Endodermal cell (in vitro differentiated cells): ENCODE data around the gene KRTAP10-8. TPM values are rescaled to one million over a fixed set of nuclear protein-coding genes. Genes with fewer than 3 reads are reported as not detected.

Source experiments
- DNase-seq: peaks from one replicate; pipeline ENCODE4 v3.0.0-alpha.2; 2017
- H3K27ac ChIP-seq: 2 replicates; pipeline ENCODE4 v1.5.1; 2013; ENCODE audit warnings: mild to moderate bottlenecking, low read depth, low read length, moderate library complexity
- H3K27me3 ChIP-seq: 2 replicates; pipeline ENCODE4 v1.6.1; 2013; ENCODE audit warnings: mild to moderate bottlenecking, low read length, moderate library complexity; ENCODE audit not compliant: insufficient read depth, control insufficient read depth, poor library complexity, severe bottlenecking
- H3K36me3 ChIP-seq: 2 replicates; pipeline ENCODE4 v1.7.0; 2013; ENCODE audit warnings: mild to moderate bottlenecking, low read length, moderate library complexity; ENCODE audit not compliant: control insufficient read depth, insufficient read depth
- H3K4me1 ChIP-seq: one replicate; pipeline ENCODE4 v1.7.0; 2013; ENCODE audit warnings: low read length; ENCODE audit not compliant: control insufficient read depth, insufficient read depth
- H3K4me3 ChIP-seq: 2 replicates; pipeline ENCODE4 v1.5.1; 2013; ENCODE audit warnings: mild to moderate bottlenecking, low read length, moderate library complexity
- H3K9ac ChIP-seq: 2 replicates; pipeline ENCODE4 v1.6.1; 2013; ENCODE audit warnings: mild to moderate bottlenecking, low read length, moderate library complexity; ENCODE audit not compliant: poor library complexity, severe bottlenecking; ENCODE audit errors: extremely low read depth
- H3K9me3 ChIP-seq: 2 replicates; pipeline ENCODE4 v1.6.1; 2013; ENCODE audit warnings: mild to moderate bottlenecking, low read length, moderate library complexity; ENCODE audit not compliant: control insufficient read depth
- H3K27ac Mint-ChIP-seq: 2 replicates; pipeline ENCODE4 v1.8.0; 2020; ENCODE audit warnings: mixed read lengths
- H3K27me3 Mint-ChIP-seq: 2 replicates; pipeline ENCODE4 v1.8.0; 2021; ENCODE audit warnings: mild to moderate bottlenecking, mixed read lengths; ENCODE audit not compliant: insufficient read depth
- H3K36me3 Mint-ChIP-seq: 2 replicates; pipeline ENCODE4 v1.8.0; 2020; ENCODE audit warnings: low read depth, mixed read lengths
- H3K4me1 Mint-ChIP-seq: 2 replicates; pipeline ENCODE4 v1.8.0; 2020; ENCODE audit warnings: mixed read lengths
- H3K4me3 Mint-ChIP-seq: 2 replicates; pipeline ENCODE4 v1.8.0; 2020; ENCODE audit warnings: mild to moderate bottlenecking, moderate library complexity, mixed read lengths
- H3K9me3 Mint-ChIP-seq: 2 replicates; pipeline ENCODE4 v1.8.0; 2020; ENCODE audit warnings: mild to moderate bottlenecking, mixed read lengths
- CTCF ChIP-seq: fragments of 200-600 bp; sonication (generic); conservative IDR thresholded peaks from 2 replicates; pipeline ENCODE4 v1.5.0; 2021; ENCODE audit warnings: antibody characterized with exemption, mild to moderate bottlenecking
- WGBS, 2 experiments: methylation state at CpG; one replicate each; pipeline versions ENCODE4 v1.1.5 to v1.1.7; 2013; ENCODE audit warnings: missing lambda C conversion rate in 2 of 2, mixed read lengths in 1 of 2; ENCODE audit not compliant: insufficient coverage in 1 of 2, insufficient read length in 1 of 2; 5-methylcytosine and 5-hydroxymethylcytosine counted together
- total RNA-seq, 2 donors: library from RNA; stranded (reverse); fragmentation: NEBNext Ultra II Directional in 1 of 2; extraction: Animal tissue kit (Norgen Biotek cat#: 25700) in 1 of 2; gene quantifications; 2 replicates in 1 of 2; 3 replicates in 1 of 2; pipeline ENCODE4 v1.2.1, GENCODE V29; 2021

KRTAP10-8 gene
- total RNA-seq, 2 donors from 2014 or later = not detected

- H3K27me3 ChIP-seq = no peaks in the 10 kb centered on the region
- H3K9ac ChIP-seq = no peak overlapping the region
- H3K4me1 ChIP-seq = no peaks in the 10 kb centered on the region
- Mint-ChIP-seq H3K36me3 (no peaks in the 10 kb centered on the region), H3K27me3 (peaks cover 1% of the 10 kb centered on the region), H3K4me1 (no peaks in the 10 kb centered on the region), H3K27ac (no peak overlapping the region), H3K9me3 (peaks cover 58% of the 10 kb centered on the region), H3K4me3 (no peak overlapping the region)
- no peak overlapping the region for H3K27ac ChIP-seq
- H3K9me3 ChIP-seq = peaks cover 58% of the 10 kb centered on the region
- H3K4me3 ChIP-seq = no peak overlapping the region
- H3K36me3 ChIP-seq = no peaks in the 10 kb centered on the region
- no peak for TF ChIP-seq CTCF
- DNase-seq = no peak
Observed at GRCh38 chr21:44623575-44623974, 11.7 kb downstream of the KRTAP10-8 start.

- Histone ChIP-seq H3K27ac (no peak overlapping the region), H3K4me1 (no peaks in the 10 kb centered on the region), H3K36me3 (no peaks in the 10 kb centered on the region), H3K9me3 (peaks cover 36% of the 10 kb centered on the region), H3K27me3 (no peaks in the 10 kb centered on the region), H3K9ac (no peak overlapping the region), H3K4me3 (no peak overlapping the region)
- DNase-seq = peak; percentile 18
- H3K36me3 Mint-ChIP-seq = no peaks in the 10 kb centered on the region
- peaks cover 39% of the 10 kb centered on the region for H3K9me3 Mint-ChIP-seq
- TF ChIP-seq CTCF = no peak
- no peaks in the 10 kb centered on the region for H3K4me1 Mint-ChIP-seq
- no peak overlapping the region for H3K27ac Mint-ChIP-seq
- H3K4me3 Mint-ChIP-seq = no peak overlapping the region
- H3K27me3 Mint-ChIP-seq = peaks cover 1% of the 10 kb centered on the region
- WGBS, 2 experiments = 93 to 96% methylated on average over 2 to 6 of the region's 7 CpGs
Observed at GRCh38 chr21:44625756-44626155, 13.9 kb downstream of the KRTAP10-8 start.

GRCh38 chr21:44626262-44626661 is 14.4 kb downstream of the KRTAP10-8 start:
- H3K27ac ChIP-seq = no peak overlapping the region
- Mint-ChIP-seq H3K4me3 (no peak overlapping the region), H3K9me3 (peaks cover 41% of the 10 kb centered on the region), H3K36me3 (no peaks in the 10 kb centered on the region), H3K27me3 (peaks cover 1% of the 10 kb centered on the region), H3K4me1 (no peaks in the 10 kb centered on the region), H3K27ac (no peak overlapping the region)
- no peaks in the 10 kb centered on the region for H3K36me3 ChIP-seq
- TF ChIP-seq CTCF = no peak
- H3K9me3 ChIP-seq = peaks cover 34% of the 10 kb centered on the region
- WGBS, 2 experiments = 83 to 95% methylated on average over 9 to 10 of the region's 10 CpGs
- no peaks in the 10 kb centered on the region for H3K4me1 ChIP-seq
- H3K27me3 ChIP-seq = no peaks in the 10 kb centered on the region
- DNase-seq = peak; percentile 30
- H3K9ac ChIP-seq = no peak overlapping the region
- H3K4me3 ChIP-seq = no peak overlapping the region
